GM21528 (cell line): ENCODE results near the gene PCCA.
A peak's percentile ranks its signal among the peaks of the same experiment; 100 is the strongest.
"Not testable (repeated sequence)": the region's sequence is repeated elsewhere in the genome, so short reads cannot be mapped to it uniquely, and the experiment has no call there.

Source experiments
- ATAC-seq: cut with Tn5 transposase; IDR thresholded peaks from one replicate; pipeline ENCODE4 v1.9.1; 2021; ENCODE audit warnings: mild to moderate bottlenecking, moderate library complexity; ENCODE audit not compliant: unreplicated experiment, low FRiP score

PCCA gene

GRCh38 chr13:100178309-100178708 is 89.4 kb downstream of the PCCA start:
- ATAC-seq, result no peak

GRCh38 chr13:100179276-100179675 is 90.4 kb downstream of the PCCA start:
- ATAC-seq, result no peak

GRCh38 chr13:100182900-100183490 is 94.1 kb downstream of the PCCA start:
- ATAC-seq, result no peak

GRCh38 chr13:100184095-100184494 is 95.2 kb downstream of the PCCA start:
- ATAC-seq, result no peak

GRCh38 chr13:100195568-100195967 is 106.7 kb downstream of the PCCA start:
- ATAC-seq, result no peak

GRCh38 chr13:100196375-100196774 is 107.5 kb downstream of the PCCA start:
- ATAC-seq, result no peak

- ATAC-seq, result no peak
These were observed 108.2 kb downstream of the PCCA start for GRCh38 chr13:100197116-100197515.

GRCh38 chr13:100197591-100198365 is 108.9 kb downstream of the PCCA start:
- no peak for ATAC-seq

GRCh38 chr13:100203696-100204367 is 114.9 kb downstream of the PCCA start:
- ATAC-seq, result peak; percentile 61

- no peak for ATAC-seq
These were observed 119.1 kb downstream of the PCCA start for GRCh38 chr13:100208002-100208401.

- no peak for ATAC-seq
These were observed 119.7 kb downstream of the PCCA start for GRCh38 chr13:100208626-100209025.

- ATAC-seq, result no peak
These were observed 121.2 kb downstream of the PCCA start for GRCh38 chr13:100209857-100210825.

- ATAC-seq, result no peak
These were observed 122.3 kb downstream of the PCCA start for GRCh38 chr13:100211016-100211710.

- ATAC-seq, result no peak
These were observed 124.1 kb downstream of the PCCA start for GRCh38 chr13:100212904-100213553.

GRCh38 chr13:100213576-100213975 is 124.7 kb downstream of the PCCA start:
- no peak for ATAC-seq

- no peak for ATAC-seq
These were observed 126.0 kb downstream of the PCCA start for GRCh38 chr13:100214886-100215285.

GRCh38 chr13:100221166-100221565 is 132.3 kb downstream of the PCCA start:
- ATAC-seq, result no peak

GRCh38 chr13:100223966-100224530 is 135.2 kb downstream of the PCCA start:
- not testable (repeated sequence) for ATAC-seq

GRCh38 chr13:100229603-100230002 is 140.7 kb downstream of the PCCA start:
- ATAC-seq, result no peak
